HG03378 (cell line): ENCODE results near the gene SAPCD1.

Experiments
- ATAC-seq: cut with Tn5 transposase; IDR thresholded peaks from one replicate; pipeline ENCODE4 v1.9.1; 2021; ENCODE audit warnings: mild to moderate bottlenecking, moderate library complexity; ENCODE audit not compliant: unreplicated experiment

The SAPCD1 gene

DNA sequence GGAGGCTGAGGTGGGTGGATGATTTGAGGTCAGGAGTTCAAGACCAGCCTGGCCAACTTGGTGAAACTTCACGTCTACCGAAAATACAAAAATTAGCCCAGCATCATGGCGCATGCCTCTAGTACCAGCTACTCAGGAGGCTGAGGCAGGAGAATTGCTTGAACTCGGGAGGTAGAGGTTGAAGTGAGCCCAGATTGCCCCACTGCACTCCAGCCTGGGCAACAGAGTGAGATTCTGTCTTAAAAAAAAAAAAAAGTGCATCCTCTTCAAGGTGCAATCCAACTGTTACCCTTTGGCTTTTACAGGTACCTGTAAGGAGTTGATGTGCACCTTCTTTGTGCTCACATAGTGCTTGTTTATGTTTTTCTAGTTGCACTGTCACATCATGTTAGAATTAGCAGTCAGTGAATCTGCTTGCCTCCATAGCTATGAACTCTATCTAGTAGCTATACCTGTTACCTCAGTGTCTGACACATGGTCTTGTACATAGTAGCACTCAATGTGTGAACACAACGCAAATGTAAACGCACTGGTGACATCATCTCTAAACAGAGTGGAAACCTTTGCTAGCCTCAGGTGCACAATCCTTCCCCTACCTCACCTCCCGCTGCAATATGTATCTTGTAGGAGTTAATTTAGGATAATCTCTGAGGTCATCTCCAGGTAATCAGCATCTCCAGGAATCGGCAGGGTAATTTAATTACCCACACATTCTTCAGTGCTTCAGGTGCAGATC is 13.0 kb upstream of the SAPCD1 start:
- ATAC-seq, result no peak

DNA sequence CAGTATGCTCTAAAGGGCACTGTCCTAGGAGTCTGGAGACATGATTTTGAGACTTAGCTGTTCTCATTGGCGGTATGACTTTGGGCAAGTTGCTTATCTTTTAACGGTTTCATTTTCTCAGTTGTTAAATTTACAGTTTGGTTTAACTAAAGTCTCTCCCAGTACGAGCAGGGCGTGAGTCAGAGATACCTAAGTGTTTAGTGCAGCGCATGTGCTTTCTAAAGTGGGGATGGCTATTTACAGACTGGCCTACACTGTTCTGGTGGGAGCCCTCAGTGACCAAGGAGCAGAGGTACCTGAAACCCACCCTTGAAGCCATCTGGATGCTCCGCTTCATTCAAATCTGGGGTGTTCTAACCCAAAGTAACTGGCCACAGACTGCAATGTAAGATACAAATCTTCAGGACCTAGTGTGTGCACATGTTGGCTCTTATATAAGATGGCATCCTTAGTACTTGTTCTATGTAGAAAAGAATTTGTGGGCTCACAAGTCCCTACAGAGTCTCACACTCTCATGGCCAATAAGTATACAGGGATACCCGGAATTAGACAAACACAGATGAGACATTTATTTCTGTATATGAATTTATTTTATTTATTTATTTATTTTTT is 11.9 kb upstream of the SAPCD1 start:
- ATAC-seq, result no peak

- ATAC-seq, result no peak
Measured at GRCh38 chr6:31752739-31753319, 9.6 kb upstream of the SAPCD1 start.

GRCh38 chr6:31758281-31758680 is 4.2 kb upstream of the SAPCD1 start:
- no peak for ATAC-seq

DNA sequence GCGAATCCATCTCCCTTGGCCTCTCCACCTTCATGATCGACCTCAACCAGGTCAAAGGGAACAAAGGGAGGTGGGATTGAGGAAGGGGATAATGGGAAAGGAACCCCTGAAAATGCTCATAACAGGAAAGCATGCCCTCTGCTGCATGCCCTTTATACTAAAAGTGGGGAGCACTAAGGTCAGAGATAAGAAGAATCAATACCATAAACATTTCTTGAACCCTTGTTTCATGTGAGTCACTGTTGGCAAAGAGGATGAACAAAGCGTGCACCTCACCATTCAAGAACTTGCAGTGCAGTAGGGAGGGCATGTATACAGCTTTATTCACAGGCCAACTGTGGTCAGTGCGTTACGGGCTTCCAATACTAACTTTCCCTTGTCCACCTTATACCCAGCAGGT is 1.7 kb upstream of the SAPCD1 start:
- no peak for ATAC-seq

DNA sequence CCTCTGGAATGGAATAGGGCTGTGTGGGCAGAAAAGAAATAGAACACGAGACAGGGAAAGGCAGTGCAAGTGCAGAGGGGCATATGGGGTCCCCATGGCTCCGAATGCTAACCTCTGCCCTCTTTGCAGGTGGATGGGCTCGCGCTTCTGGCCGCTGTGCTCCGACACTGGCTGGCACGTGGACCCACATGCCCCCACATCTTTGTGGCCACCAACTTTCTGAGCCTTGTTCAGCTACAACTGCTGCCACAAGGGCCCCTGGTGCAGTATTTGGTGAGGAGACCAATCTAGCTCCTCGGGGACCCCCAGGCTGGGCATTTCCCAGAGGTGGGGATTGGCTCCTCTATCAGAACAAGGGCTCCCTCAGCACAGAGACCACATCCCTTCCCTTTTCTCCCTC is 1.1 kb upstream of the SAPCD1 start:
- ATAC-seq, result no peak

DNA sequence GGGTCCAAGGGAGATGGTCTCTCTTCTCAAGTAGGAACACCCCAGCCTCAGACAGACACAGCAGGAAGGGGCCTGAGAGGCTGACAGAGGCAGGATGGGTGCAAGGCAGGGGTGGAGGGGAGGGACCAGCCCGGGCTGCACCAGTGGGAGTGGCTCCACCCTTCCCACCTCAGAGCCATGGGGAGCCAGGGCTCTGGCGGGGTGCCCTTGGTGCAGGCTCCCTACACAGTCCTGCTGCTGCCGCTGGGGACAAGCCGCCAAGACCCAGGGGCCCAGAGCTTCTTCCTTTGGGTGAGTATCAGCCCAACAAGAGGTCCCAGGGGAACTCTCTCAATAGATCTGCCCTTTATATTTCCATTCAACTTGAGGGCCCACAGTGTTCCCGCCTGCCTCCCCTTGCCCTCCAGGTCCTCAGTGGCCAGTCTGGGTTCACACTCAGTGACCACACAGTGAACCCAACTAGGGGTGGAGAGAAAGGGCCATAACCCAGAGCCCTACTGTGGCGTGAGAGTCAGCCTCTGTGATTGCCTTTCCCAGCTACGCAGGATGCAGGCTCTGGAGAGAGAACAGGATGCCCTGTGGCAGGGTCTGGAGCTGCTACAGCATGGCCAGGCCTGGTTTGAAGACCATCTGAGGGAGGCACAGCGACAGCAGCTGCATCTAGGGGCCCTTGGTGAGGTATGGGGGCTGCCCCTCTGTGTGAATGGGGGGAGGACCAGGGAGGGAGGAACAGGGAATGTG is 592 bp downstream of the SAPCD1 start:
- no peak for ATAC-seq

DNA sequence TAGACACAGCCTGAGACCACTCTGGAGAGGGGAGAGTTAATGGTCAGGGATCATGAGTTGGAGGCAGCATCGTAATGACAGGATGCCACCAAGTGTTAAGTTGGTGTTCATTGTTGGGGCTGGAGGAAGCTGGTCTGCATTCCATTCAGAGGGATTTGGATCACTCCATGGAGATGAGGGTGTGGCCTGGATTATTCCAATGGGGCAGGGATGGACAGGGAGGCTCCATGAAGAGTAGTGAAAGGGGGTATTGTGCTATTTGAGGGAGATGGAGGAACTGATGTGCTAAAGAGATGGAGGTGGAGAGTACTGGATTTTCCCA is 1.1 kb downstream of the SAPCD1 start:
- ATAC-seq, result no peak

DNA sequence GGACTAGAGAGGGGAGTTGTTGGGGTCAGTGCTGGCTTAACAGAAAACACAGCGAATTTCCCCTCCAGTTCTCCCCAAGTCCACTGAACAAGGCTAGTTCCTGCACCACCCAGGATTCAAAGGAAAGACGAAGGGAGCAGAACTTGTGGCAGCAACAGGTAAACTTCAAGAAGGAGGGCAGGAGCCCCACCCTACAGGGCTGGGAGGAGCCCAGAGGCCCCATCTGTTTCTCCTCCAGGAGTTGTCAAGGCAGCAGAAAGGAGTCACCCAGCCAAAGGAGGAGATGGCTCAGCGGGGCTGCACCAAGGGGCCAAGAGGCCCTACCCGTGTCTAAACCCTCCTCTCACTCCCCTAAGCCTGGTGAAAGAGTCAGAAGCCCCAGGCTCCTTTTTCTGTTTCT is 1.7 kb downstream of the SAPCD1 start:
- ATAC-seq, result no peak

GRCh38 chr6:31765559-31765909 is 3.1 kb downstream of the SAPCD1 start:
- ATAC-seq, result no peak

GRCh38 chr6:31765910-31766794 is 3.7 kb downstream of the SAPCD1 start:
- no peak for ATAC-seq

GRCh38 chr6:31767096-31767645 is 4.7 kb downstream of the SAPCD1 start:
- no peak for ATAC-seq

DNA sequence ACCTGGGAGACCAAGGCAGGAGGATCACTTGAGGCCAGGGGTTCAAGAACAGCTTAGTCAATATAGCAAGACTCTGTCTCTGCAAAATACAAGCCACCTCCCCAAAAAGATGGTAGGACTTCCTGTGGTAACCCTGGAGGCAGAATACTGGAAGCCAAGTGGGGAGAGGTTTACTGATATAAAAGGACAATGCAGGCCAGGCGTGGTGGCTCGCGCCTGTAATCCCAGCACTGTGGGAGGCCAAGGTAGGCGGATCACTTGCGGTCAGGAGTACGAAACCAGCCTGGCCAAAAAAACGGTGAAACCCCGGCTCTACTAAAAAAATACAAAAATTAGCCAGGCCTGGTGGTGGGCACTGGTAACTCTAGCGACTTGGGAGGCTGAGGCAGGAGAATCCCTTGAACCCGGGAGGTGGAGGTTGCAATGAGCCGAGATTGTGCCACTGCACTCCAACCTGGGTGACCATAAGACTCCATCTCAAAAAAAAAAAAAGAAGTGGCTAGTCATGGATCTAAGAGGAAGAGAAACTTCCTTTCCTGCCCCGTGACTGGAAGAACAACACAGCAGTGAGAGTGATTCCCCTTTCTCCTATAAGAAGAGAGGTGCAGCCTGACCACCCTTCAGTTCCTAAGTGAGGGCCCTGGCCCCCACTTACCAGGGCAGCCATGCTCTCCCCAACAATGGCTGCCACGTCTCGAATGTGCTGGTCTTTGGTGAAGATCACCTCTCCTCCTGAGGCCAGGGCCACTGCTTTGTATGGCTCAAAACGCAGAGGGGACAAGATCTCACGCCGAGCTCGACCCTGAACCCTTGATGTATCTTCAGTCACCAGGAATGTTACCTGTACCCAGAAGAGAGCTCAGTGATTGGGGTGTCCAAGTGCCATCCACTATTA is 6.2 kb downstream of the SAPCD1 start:
- ATAC-seq, result no peak

DNA sequence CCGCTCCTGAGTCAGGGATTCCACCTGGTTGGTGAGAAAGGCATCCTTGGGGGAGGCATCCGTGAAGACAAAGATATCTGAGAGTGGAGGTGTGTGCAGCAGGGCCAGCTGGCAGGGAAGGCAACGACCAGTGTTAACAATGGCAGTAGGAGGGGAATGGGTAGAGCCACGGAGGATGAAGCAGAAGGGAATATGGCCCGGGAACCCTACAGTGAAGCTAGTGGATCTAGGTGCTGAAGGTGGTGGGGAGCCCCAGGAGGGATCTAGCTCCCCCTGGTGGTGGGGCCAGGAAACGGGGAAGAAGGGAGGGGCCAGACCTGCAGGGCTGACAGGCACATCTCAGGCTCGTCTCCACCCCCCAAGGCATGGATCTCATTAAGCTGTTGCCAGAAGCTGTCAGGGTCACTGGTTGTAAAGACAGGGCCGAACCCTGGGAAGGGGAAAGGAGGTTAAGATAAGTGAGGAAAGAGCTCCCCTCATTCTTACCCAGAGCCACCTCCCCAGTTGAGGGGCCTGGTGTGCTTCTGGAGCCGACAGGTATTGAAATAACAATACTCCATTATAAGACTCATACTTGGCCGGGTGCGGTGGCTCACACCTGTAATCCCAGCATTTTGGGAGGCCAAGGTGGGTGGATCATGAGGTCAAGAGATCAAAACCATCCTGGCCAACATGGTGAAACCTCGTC is 7.4 kb downstream of the SAPCD1 start:
- ATAC-seq, result no peak

DNA sequence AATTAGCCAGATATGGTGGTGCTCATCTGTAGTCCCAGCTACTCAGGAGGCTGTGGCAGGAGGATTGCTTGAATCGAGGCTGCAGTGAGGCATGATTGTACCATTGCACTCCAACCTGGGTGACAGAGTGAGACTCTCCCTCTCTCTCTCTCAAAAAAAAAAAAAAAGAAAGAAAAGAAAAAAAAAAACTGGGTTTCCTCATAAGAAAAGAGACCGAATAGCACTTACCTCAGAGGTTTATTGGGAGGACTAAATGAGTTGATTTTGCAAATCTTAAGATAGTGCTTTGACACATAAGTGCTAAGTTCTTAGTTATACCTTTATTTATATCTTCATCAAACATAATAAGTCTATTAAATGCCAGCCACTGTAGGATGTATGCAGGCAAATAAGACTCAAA is 8.4 kb downstream of the SAPCD1 start:
- ATAC-seq, result no peak

GRCh38 chr6:31771992-31772358 is 9.5 kb downstream of the SAPCD1 start:
- ATAC-seq, result no peak

- ATAC-seq, result no peak
Measured at GRCh38 chr6:31775184-31775583, 12.7 kb downstream of the SAPCD1 start.

- no peak for ATAC-seq
Measured at GRCh38 chr6:31775633-31776484, 13.4 kb downstream of the SAPCD1 start.
